ENCODE data around the gene OR6X1. TPM values are rescaled to one million over a fixed set of nuclear protein-coding genes. Genes with fewer than 3 reads are reported as not detected.

Gene OR6X1
- total and polyA plus RNA-seq, 9 of the 15 experiments (the other 6 are each of a cell fraction or from before 2014, with no cell fraction given): not detected

DNA sequence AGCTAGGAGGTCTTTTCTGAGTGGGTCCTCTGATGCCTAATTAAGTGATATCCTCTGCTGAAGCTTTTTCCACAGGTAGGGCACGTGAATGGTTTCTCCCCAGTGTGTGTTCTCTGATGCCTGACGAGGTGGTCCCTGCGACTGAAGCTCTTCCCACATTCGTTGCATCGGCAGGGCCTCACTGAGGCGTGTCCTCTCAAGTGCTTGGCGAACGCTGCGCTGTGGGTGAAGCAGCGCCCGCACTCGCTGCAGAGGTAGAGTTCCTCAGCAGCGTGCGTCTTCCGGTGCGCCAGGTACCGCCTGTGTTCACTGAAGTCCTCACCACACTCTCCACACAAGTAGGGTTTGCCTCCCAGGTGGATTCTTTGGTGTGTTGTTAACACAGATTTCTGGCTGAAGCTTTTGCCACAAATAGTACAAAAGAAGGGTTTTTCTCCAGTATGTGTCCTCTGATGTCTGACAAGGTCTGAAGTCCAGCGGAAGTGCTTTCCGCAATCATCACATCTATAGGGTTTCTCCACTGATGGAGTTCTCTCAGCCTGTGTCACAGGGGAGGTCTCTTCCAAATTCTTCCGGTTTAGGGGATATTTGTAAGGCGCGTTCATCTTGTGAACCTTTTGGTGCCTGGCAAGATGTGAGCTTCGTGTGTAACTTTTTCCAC is 28.2 kb downstream of the OR6X1 start:
- Histone ChIP-seq H3K79me2 (ENCODE audit: control insufficient read depth, insufficient read depth, low read length) (no peaks in the 10 kb centered on the region), H3K9ac (ENCODE audit: insufficient read depth in 1 of 2, low read depth in 2 of 2, low read length in 2 of 2) (no peak overlapping the region), H2AFZ (ENCODE audit: low read depth, low read length) (no peak overlapping the region), H4K20me1 (replicated peaks; ENCODE audit: control insufficient read depth, insufficient read depth, low read length) (no peaks in the 10 kb centered on the region), H3K4me1 (replicated peaks in 1 of 2; ENCODE audit: control insufficient read depth in 2 of 2, insufficient read depth in 2 of 2, low read length in 2 of 2) (no peaks in the 10 kb centered on the region), H3K27ac (ENCODE audit: extremely low read depth, low read depth, low read length) (no peak overlapping the region), H3K27me3 (ENCODE audit: control insufficient read depth in 2 of 2, insufficient read depth in 2 of 2, low read length in 2 of 2) (no peaks in the 10 kb centered on the region), H3K4me2 (ENCODE audit: insufficient read depth, low read length) (no peak overlapping the region), H3K9me1 (ENCODE audit: control insufficient read depth, insufficient read depth, low read length) (no peaks in the 10 kb centered on the region), H3K9me3 (replicated peaks; ENCODE audit: control insufficient read depth, insufficient read depth, low read depth, low read length) (peaks cover 8% of the 10 kb centered on the region), H3K4me3 (no peak overlapping the region), H3K36me3 (ENCODE audit: control insufficient read depth, insufficient read depth, low read length) (peaks cover 67% of the 10 kb centered on the region)
- DNase-seq (ENCODE audit: extremely low read depth in 1 of 4, low spot score in 3 of 4) (no peak), ATAC-seq (no peak), FAIRE-seq (no peak)
- intact Hi-C loops (cut with micrococcal nuclease): no loop called here
- TF ChIP-seq ZNF75A (CRISPR knock-in tag; IDR thresholded peaks at IDR 0.05) (peak; percentile 68; the same call in 1 of the 2 replicates), MXD1 (CRISPR knock-in tag; IDR thresholded peaks at IDR 0.05; ENCODE audit: borderline replicate concordance, poor library complexity, severe bottlenecking) (no peak), STAG1 (CRISPR knock-in tag; IDR thresholded peaks at IDR 0.05; ENCODE audit: borderline replicate concordance) (no peak)
- CTCF ChIA-PET (ENCODE audit: low intra/inter-chr PET ratio): no interaction called here
- in situ Hi-C loops (cut with MboI): no loop called here
- no TSS peak for BruUV-seq (replicated peaks)
- WGBS (ENCODE audit: insufficient coverage, low coverage, missing lambda C conversion rate): 98% methylated on average over 23 of the region's 23 CpGs
- POLR2A ChIA-PET: no interaction called here

GRCh38 chr11:123719452-123719851 is 34.9 kb downstream of the OR6X1 start:
- Histone ChIP-seq H3K4me3 (no peak overlapping the region), H3K36me3 (ENCODE audit: control insufficient read depth, insufficient read depth, low read length) (peaks cover under 1% of the 10 kb centered on the region; the same call in 1 of the 3 replicates), H4K20me1 (replicated peaks; ENCODE audit: control insufficient read depth, insufficient read depth, low read length) (no peaks in the 10 kb centered on the region; the same call in 1 of the 2 replicates), H2AFZ (ENCODE audit: low read depth, low read length) (no peak overlapping the region), H3K27ac (ENCODE audit: extremely low read depth, low read depth, low read length) (no peak overlapping the region), H3K4me2 (ENCODE audit: insufficient read depth, low read length) (no peak overlapping the region), H3K9me3 (replicated peaks; ENCODE audit: control insufficient read depth, insufficient read depth, low read depth, low read length) (no peaks in the 10 kb centered on the region), H3K27me3 (ENCODE audit: control insufficient read depth in 2 of 2, insufficient read depth in 2 of 2, low read length in 2 of 2) (0 out of 5 replicates have a peak, but pooled peaks cover 0 to 6% of the 10 kb centered on the region in 2 experiments), H3K9ac (ENCODE audit: insufficient read depth in 1 of 2, low read depth in 2 of 2, low read length in 2 of 2) (no peak overlapping the region), H3K79me2 (ENCODE audit: control insufficient read depth, insufficient read depth, low read length) (no peaks in the 10 kb centered on the region), H3K4me1 (replicated peaks in 1 of 2; ENCODE audit: control insufficient read depth in 2 of 2, insufficient read depth in 2 of 2, low read length in 2 of 2) (no peaks in the 10 kb centered on the region), H3K9me1 (ENCODE audit: control insufficient read depth, insufficient read depth, low read length) (no peaks in the 10 kb centered on the region)
- FAIRE-seq (no peak), ATAC-seq (no peak), DNase-seq (ENCODE audit: extremely low read depth in 1 of 4, low spot score in 3 of 4) (no peak)
- TF ChIP-seq ATF3 (IDR thresholded peaks at IDR 0.05) (peak; percentile 13; the same call in 1 of the 2 replicates), ATF3 (CRISPR knock-in tag; conservative IDR thresholded peaks at IDR 0.05) (no peak), TCF7L2 (IDR thresholded peaks at IDR 0.05; ENCODE audit: low read depth, low read length) (no peak), HEY1 (CRISPR knock-in tag; IDR thresholded peaks at IDR 0.05; ENCODE audit: borderline replicate concordance) (no peak), ERF (CRISPR knock-in tag; IDR thresholded peaks at IDR 0.05) (no peak), ZNF668 (CRISPR knock-in tag; IDR thresholded peaks at IDR 0.05) (no peak), NCOA1 (IDR thresholded peaks at IDR 0.05; ENCODE audit: low read depth) (no peak), HMGN3 (IDR thresholded peaks at IDR 0.05; ENCODE audit: borderline replicate concordance, extremely low read depth, insufficient read length, low read depth, low read length) (no peak), SRSF3 (IDR thresholded peaks at IDR 0.05; ENCODE audit: insufficient read depth, low read length) (no peak)
- ChIA-PET CTCF (ENCODE audit: low intra/inter-chr PET ratio) (no interaction called here), POLR2A (no interaction called here)
- WGBS (ENCODE audit: insufficient coverage, low coverage, missing lambda C conversion rate): 0% methylated on average over 1 of the region's 1 CpG
- no TSS peak for BruUV-seq (replicated peaks)
- intact Hi-C loops (cut with micrococcal nuclease): no loop called here
- in situ Hi-C loops (cut with MboI): no loop called here

All from K562 (cell line).